ENCODE data around the gene NPLOC4. TPM values are rescaled to one million over a fixed set of nuclear protein-coding genes. Genes with fewer than 3 reads are reported as not detected.

NPLOC4 gene
- total RNA-seq, 4 donors from 2014 or later: 58.9 to 87.7 (median 70.8) TPM

- no peak for TF ChIP-seq CTCF (IDR thresholded peaks at IDR 0.05)
- no peak for DNase-seq (ENCODE audit: low spot score)
- no peak for ATAC-seq (ENCODE audit: low FRiP score)
These were observed 80.7 kb downstream of the NPLOC4 start for GRCh38 chr17:81556175-81556691.

- ATAC-seq (ENCODE audit: low FRiP score) (peak; percentile 68), DNase-seq (ENCODE audit: low spot score) (no peak)
- no peak for TF ChIP-seq CTCF (IDR thresholded peaks at IDR 0.05)
These were observed 83.2 kb downstream of the NPLOC4 start for GRCh38 chr17:81553616-81554181.

DNA sequence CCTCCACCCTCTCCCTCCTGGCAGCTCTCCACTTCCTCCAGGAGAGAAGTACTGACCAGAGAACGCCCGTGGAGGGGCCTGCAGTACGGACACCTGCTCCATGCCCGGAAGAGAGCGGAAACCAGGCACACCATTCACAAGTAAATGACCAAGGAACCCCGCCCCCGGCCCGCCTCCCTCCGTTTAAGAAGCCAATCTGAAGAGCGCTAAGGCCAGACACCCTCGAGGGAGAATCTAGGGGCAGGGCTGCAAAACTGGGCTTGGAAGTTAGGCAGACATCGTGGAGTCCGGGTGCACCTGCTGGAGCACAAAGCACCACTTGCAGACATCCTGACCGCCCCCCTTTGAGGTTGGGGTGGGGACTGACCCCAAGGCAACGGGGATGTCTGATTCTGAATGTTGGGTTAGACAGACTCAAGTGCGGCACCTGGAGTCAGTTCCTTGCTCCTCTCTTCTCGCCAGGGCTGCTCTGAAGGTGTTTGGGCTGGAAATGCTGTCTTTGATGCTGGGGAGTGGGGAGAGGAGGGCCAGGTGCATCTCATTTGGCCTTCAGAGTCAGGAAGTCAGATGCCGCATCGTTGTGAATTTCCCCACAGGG is 83.8 kb downstream of the NPLOC4 start:
- DNase-seq (ENCODE audit: low spot score): peak; percentile 52
- ATAC-seq (ENCODE audit: low FRiP score): peak; percentile 27
- TF ChIP-seq CTCF (IDR thresholded peaks at IDR 0.05): no peak

DNA sequence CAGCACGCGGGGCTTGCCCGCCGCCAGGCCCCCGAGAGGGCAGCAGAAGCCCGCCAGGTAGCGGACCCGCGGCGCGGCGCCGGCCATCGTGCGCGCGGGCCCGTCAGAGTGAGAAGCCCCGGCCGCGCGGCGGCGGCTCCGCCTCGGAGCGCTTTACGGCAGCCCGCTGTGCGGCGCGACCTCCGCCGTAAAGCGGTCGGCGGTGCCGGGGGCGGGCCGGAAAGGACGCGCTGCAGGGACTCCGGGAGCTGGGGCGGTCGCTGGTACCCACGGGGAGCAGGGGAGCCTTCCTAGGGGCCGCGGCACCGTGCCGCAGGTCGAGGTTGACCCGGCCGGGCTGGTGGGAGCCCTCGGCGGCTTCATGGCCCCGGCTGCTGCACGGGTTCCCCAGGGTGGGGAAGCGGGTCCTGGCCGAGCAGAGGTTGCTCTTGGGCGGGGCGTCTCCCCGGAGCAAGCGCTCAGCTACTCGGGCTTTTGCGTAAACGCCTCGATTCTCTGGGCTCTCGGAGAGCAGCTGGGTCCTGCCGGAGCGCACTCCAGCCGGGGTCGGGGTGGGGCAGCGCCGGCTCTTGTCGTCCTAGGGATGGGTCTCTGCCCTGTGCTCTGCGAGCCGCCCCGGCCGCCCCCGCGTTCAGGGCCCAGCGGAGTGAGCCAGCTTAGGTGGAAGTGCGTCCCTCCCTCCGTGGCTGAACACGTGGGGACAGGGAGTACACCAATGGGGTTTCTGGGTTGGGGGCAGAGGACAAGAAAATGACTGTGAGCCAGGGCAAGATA is 84.5 kb downstream of the NPLOC4 start, which contains the start of gene FAAP100:
TSS of gene FAAP100 (minus strand) at position 110 of the 774 bp plus-strand sequence. CDS start at position 87, 23 bp downstream.
- DNase-seq (ENCODE audit: low spot score) (no peak), ATAC-seq (ENCODE audit: low FRiP score) (peak; percentile 61)
- no peak for TF ChIP-seq CTCF (IDR thresholded peaks at IDR 0.05)

DNA sequence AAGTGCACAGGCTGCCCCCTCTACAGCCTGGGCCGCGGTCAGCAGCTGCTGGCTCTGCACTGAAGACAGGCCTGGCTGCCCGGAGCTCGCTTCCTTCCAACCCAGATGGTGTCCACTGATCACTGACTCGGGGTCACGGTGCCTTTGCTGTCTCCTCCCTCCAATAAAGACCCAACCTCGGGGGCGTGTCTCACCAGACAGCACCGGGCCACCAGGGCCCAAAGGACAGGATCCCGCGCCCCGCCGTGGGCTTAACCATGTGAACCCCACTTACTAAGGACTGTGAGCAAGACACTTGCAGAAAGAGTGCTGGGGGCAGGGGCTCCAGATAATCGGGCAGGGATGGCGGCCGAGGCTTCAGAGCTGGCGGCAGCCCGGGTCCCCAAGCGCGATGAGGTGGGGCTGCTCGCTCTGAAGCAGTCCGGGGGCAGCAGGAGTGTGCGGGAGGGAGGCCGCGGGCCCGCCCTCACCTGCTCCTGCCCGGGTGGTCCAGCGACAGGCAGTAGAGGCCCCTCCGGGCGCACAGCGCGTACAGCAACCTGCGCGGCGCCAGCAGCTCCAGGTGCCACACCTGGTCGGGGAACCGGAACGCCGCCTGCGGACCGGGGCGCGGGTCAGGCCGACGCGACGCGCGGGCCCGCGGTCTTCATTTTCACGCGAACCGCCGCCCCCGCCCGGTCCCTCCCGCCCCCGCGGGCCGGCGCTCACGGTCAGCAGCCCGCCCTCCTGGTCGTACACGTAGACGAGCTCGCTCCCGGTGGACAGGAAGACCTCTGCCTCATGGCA is 85.3 kb downstream of the NPLOC4 start:
- ATAC-seq (ENCODE audit: low FRiP score) (peak; percentile 9), DNase-seq (ENCODE audit: low spot score) (no peak)
- TF ChIP-seq CTCF (IDR thresholded peaks at IDR 0.05): no peak

GRCh38 chr17:81550830-81551457 is 86.0 kb downstream of the NPLOC4 start:
- no peak for DNase-seq (ENCODE audit: low spot score)
- ATAC-seq (ENCODE audit: low FRiP score): no peak
- no peak for TF ChIP-seq CTCF (IDR thresholded peaks at IDR 0.05)

All from omental fat pad (tissue), 4 donors.